GM23338 (cell line): ENCODE results near the gene GRM8. TPM values are rescaled to one million over a fixed set of nuclear protein-coding genes. Genes with fewer than 3 reads are reported as not detected.

Experiments
- ATAC-seq: fragments of 200-7000 bp; cut with Tn5 transposase; 3 replicates; pipeline ENCODE4 v1.9.1; 2020
- DNase-seq: peaks from one replicate; pipeline ENCODE4 v3.0.0-alpha.2; 2015; ENCODE audit warnings: low spot score
- H2AFZ ChIP-seq: fragments of 200-600 bp; sonication (generic); 2 replicates; pipeline ENCODE4 v1.8.0; 2016; ENCODE audit warnings: antibody characterized with exemption, mild to moderate bottlenecking, moderate library complexity
- H3F3A ChIP-seq: fragments of 200-600 bp; sonication (generic); replicated peaks from 2 replicates; pipeline ENCODE4 v1.8.0; 2017; ENCODE audit warnings: antibody characterized with exemption, mixed run types, low read depth
- H3K27ac ChIP-seq: fragments of 200-600 bp; sonication (generic); 2 replicates; pipeline ENCODE4 v1.6.1; 2016; ENCODE audit warnings: low read depth
- H3K27me3 ChIP-seq: fragments of 200-600 bp; sonication (generic); 2 replicates; pipeline ENCODE4 v1.8.0; 2016; ENCODE audit warnings: mild to moderate bottlenecking, mixed run types, moderate library complexity; ENCODE audit not compliant: insufficient read depth
- H3K36me3 ChIP-seq: fragments of 200-600 bp; sonication (generic); 2 replicates; pipeline ENCODE4 v1.8.0; 2016; ENCODE audit warnings: mild to moderate bottlenecking; ENCODE audit not compliant: insufficient read depth
- H3K4me1 ChIP-seq: fragments of 200-600 bp; sonication (generic); 2 replicates; pipeline ENCODE4 v1.8.0; 2016; ENCODE audit warnings: mild to moderate bottlenecking, moderate library complexity; ENCODE audit not compliant: insufficient read depth
- H3K4me2 ChIP-seq: fragments of 200-600 bp; sonication (generic); 2 replicates; pipeline ENCODE4 v1.7.1; 2017; ENCODE audit warnings: mixed run types
- H3K4me3 ChIP-seq: fragments of 200-600 bp; sonication (generic); 2 replicates; pipeline ENCODE4 v1.6.1; 2016; ENCODE audit warnings: mixed run types
- H3K79me2 ChIP-seq: fragments of 200-600 bp; sonication (generic); replicated peaks from 2 replicates; pipeline ENCODE4 v1.8.0; 2017; ENCODE audit warnings: mild to moderate bottlenecking; ENCODE audit not compliant: insufficient read depth
- H3K9me2 ChIP-seq: fragments of 200-600 bp; sonication (generic); 2 replicates; pipeline ENCODE4 v1.8.0; 2017; ENCODE audit not compliant: insufficient read depth
- H4K20me1 ChIP-seq: fragments of 200-600 bp; sonication (generic); replicated peaks from 2 replicates; pipeline ENCODE4 v1.8.0; 2017; ENCODE audit warnings: mild to moderate bottlenecking; ENCODE audit not compliant: insufficient read depth
- H3K27ac Mint-ChIP-seq: 2 replicates; pipeline ENCODE4 v1.8.0; 2020; ENCODE audit warnings: inconsistent platforms, mild to moderate bottlenecking, moderate library complexity, mixed read lengths
- H3K27me3 Mint-ChIP-seq: 3 replicates; pipeline ENCODE4 v1.8.0; 2022; ENCODE audit warnings: low read depth, mild to moderate bottlenecking, moderate library complexity, mixed read lengths, inconsistent platforms; ENCODE audit not compliant: insufficient read depth, poor library complexity
- H3K36me3 Mint-ChIP-seq: 3 replicates; pipeline ENCODE4 v1.8.0; 2021; ENCODE audit warnings: low read depth, mild to moderate bottlenecking, inconsistent platforms, moderate library complexity, mixed read lengths
- H3K4me1 Mint-ChIP-seq: 3 replicates; pipeline ENCODE4 v1.8.0; 2020; ENCODE audit warnings: mild to moderate bottlenecking, inconsistent platforms, mixed read lengths
- H3K4me3 Mint-ChIP-seq: 3 replicates; pipeline ENCODE4 v1.8.0; 2021; ENCODE audit warnings: moderate library complexity, mild to moderate bottlenecking, inconsistent platforms, mixed read lengths
- H3K9me3 Mint-ChIP-seq: 3 replicates; pipeline ENCODE4 v1.8.0; 2020; ENCODE audit warnings: moderate library complexity, mild to moderate bottlenecking, inconsistent platforms, mixed read lengths
- CREB1 ChIP-seq: fragments of 250-450 bp; sonication (Bioruptor Pico); IDR thresholded peaks from 2 replicates; pipeline ENCODE4 v1.5.0; 2020; ENCODE audit warnings: low read depth, mild to moderate bottlenecking, moderate library complexity
- EZH2 ChIP-seq: fragments of 200-600 bp; sonication (generic); IDR thresholded peaks from one replicate; pipeline ENCODE4 v1.8.0; 2017; ENCODE audit warnings: antibody characterized with exemption, mild to moderate bottlenecking, low read depth; ENCODE audit not compliant: unreplicated experiment
- EZH2phosphoT487 ChIP-seq: fragments of 200-600 bp; sonication (generic); IDR thresholded peaks from one replicate; pipeline ENCODE4 v1.8.1; 2018; ENCODE audit warnings: antibody characterized with exemption; ENCODE audit not compliant: unreplicated experiment
- JUNB ChIP-seq: IDR thresholded peaks from one replicate; pipeline ENCODE4 v1.6.1; 2016; ENCODE audit warnings: antibody characterized with exemption; ENCODE audit not compliant: unreplicated experiment
- POLR2AphosphoS5 ChIP-seq: IDR thresholded peaks from 2 replicates; pipeline ENCODE4 v1.6.1; 2016; ENCODE audit warnings: antibody characterized with exemption, low read depth
- STAT1 ChIP-seq: IDR thresholded peaks from one replicate; pipeline ENCODE4 v1.6.1; 2016; ENCODE audit warnings: antibody characterized with exemption; ENCODE audit not compliant: unreplicated experiment
- ZNF114 ChIP-seq: fragments of 250-450 bp; sonication (Bioruptor Pico); IDR thresholded peaks from 2 replicates; pipeline ENCODE4 v1.5.0; 2020; ENCODE audit warnings: mild to moderate bottlenecking, moderate library complexity
- ZNF331 ChIP-seq: fragments of 250-450 bp; sonication (Bioruptor Pico); IDR thresholded peaks from 2 replicates; pipeline ENCODE4 v1.5.0; 2020; ENCODE audit warnings: low read depth, mild to moderate bottlenecking, moderate library complexity
- polyA plus RNA-seq: library from polyadenylated mRNA; unstranded; fragments of >200 nt; fragmentation: Nextera tagmentation; extraction: Ambion mirVana; gene quantifications from 2 replicates; pipeline ENCODE4 v1.2.1, GENCODE V29; 2016
- total RNA-seq: library from RNA; depleted of rRNA; stranded (reverse); fragments of >200 nt; shearing (Covaris generic); gene quantifications from 2 replicates; pipeline ENCODE4 v1.2.3, GENCODE V29; 2014
- TF ChIP-seq, protein P1 (sequence below): fragments of 250-450 bp; sonication (Bioruptor Pico); IDR thresholded peaks from 2 replicates; pipeline ENCODE4 v1.5.0; 2020; ENCODE audit warnings: mild to moderate bottlenecking, moderate library complexity

GRM8 gene
- total and polyA plus RNA-seq, 2 experiments from 2014 or later = 1.9 to 6.6 TPM

DNA sequence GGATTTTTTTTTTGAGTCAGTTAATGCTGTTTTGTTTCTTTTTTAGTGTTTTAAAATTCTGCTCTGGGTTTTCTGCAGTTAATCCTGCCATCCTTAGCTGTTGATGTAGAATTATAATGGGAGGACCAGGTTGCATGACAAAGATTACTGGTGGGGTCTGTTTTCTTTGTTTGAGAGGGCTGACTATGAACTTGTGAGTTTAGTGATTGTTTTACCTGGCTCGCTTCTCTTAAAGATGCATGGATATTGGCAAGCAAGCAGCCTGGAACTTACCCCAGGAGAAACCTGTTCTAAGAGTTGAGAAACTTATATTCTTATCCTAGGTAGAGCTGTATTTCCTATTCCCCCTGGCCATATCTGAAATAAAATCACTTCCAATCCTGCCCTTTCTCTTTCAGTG is 727.8 kb downstream of the GRM8 start (continued):
- TF ChIP-seq, protein P1, sequence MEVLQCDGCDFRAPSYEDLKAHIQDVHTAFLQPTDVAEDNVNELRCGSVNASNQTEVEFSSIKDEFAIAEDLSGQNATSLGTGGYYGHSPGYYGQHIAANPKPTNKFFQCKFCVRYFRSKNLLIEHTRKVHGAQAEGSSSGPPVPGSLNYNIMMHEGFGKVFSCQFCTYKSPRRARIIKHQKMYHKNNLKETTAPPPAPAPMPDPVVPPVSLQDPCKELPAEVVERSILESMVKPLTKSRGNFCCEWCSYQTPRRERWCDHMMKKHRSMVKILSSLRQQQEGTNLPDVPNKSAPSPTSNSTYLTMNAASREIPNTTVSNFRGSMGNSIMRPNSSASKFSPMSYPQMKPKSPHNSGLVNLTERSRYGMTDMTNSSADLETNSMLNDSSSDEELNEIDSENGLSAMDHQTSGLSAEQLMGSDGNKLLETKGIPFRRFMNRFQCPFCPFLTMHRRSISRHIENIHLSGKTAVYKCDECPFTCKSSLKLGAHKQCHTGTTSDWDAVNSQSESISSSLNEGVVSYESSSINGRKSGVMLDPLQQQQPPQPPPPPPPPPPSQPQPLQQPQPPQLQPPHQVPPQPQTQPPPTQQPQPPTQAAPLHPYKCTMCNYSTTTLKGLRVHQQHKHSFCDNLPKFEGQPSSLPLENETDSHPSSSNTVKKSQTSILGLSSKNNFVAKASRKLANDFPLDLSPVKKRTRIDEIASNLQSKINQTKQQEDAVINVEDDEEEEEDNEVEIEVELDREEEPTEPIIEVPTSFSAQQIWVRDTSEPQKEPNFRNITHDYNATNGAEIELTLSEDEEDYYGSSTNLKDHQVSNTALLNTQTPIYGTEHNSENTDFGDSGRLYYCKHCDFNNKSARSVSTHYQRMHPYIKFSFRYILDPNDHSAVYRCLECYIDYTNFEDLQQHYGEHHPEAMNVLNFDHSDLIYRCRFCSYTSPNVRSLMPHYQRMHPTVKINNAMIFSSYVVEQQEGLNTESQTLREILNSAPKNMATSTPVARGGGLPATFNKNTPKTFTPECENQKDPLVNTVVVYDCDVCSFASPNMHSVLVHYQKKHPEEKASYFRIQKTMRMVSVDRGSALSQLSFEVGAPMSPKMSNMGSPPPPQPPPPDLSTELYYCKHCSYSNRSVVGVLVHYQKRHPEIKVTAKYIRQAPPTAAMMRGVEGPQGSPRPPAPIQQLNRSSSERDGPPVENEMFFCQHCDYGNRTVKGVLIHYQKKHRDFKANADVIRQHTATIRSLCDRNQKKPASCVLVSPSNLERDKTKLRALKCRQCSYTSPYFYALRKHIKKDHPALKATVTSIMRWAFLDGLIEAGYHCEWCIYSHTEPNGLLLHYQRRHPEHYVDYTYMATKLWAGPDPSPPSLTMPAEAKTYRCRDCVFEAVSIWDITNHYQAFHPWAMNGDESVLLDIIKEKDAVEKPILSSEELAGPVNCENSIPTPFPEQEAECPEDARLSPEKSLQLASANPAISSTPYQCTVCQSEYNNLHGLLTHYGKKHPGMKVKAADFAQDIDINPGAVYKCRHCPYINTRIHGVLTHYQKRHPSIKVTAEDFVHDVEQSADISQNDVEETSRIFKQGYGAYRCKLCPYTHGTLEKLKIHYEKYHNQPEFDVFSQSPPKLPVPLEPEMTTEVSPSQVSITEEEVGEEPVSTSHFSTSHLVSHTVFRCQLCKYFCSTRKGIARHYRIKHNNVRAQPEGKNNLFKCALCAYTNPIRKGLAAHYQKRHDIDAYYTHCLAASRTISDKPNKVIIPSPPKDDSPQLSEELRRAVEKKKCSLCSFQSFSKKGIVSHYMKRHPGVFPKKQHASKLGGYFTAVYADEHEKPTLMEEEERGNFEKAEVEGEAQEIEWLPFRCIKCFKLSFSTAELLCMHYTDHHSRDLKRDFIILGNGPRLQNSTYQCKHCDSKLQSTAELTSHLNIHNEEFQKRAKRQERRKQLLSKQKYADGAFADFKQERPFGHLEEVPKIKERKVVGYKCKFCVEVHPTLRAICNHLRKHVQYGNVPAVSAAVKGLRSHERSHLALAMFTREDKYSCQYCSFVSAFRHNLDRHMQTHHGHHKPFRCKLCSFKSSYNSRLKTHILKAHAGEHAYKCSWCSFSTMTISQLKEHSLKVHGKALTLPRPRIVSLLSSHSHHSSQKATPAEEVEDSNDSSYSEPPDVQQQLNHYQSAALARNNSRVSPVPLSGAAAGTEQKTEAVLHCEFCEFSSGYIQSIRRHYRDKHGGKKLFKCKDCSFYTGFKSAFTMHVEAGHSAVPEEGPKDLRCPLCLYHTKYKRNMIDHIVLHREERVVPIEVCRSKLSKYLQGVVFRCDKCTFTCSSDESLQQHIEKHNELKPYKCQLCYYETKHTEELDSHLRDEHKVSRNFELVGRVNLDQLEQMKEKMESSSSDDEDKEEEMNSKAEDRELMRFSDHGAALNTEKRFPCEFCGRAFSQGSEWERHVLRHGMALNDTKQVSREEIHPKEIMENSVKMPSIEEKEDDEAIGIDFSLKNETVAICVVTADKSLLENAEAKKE (CRISPR knock-in tag) = no peak
- no peak for TF ChIP-seq ZNF331
- TF ChIP-seq CREB1 (CRISPR knock-in tag) = no peak
- no peak for TF ChIP-seq ZNF114 (CRISPR knock-in tag)
- TF ChIP-seq JUNB = no peak
- no peak for TF ChIP-seq STAT1
- no peak for TF ChIP-seq POLR2AphosphoS5
- no peak for TF ChIP-seq EZH2phosphoT487

DNA sequence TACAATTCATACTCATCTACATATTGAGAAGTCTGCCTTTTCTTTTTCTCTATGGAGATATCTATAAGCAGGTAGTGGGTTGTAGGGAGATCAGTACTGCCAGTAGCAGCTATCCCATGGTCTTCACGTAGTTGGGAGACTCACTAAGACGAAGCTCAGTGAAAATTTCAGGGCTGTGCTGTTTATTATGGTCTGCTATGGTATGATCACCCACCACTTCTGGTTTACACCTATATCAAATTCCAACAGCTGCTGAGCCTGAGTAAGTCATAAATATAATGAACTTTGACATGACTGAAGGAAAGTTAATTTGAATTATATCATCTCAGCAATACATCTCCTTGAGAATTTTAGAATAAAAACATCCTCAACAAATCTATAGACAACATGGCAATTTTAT is 741.7 kb downstream of the GRM8 start:
- H3K27me3 ChIP-seq = no peaks in the 10 kb centered on the region
- DNase-seq (no peak), ATAC-seq (no peak)
- H3K27ac ChIP-seq = no peak overlapping the region
- H3F3A ChIP-seq = no peaks in the 10 kb centered on the region
- Mint-ChIP-seq H3K27me3 (no peaks in the 10 kb centered on the region), H3K4me1 (peaks cover 2% of the 10 kb centered on the region; the same call in 1 of the 3 replicates), H3K27ac (no peak overlapping the region), H3K4me3 (no peak overlapping the region), H3K36me3 (no peaks in the 10 kb centered on the region), H3K9me3 (no peaks in the 10 kb centered on the region)
- no peaks in the 10 kb centered on the region for H3K4me1 ChIP-seq
- H3K4me2 ChIP-seq = no peak overlapping the region
- H3K4me3 ChIP-seq = no peak overlapping the region
- H3K9me2 ChIP-seq = no peaks in the 10 kb centered on the region
- H3K79me2 ChIP-seq = no peaks in the 10 kb centered on the region
- no peak overlapping the region for H2AFZ ChIP-seq
- H4K20me1 ChIP-seq = no peaks in the 10 kb centered on the region
- H3K36me3 ChIP-seq = no peaks in the 10 kb centered on the region
- TF ChIP-seq ZNF114 (CRISPR knock-in tag) = no peak
- TF ChIP-seq JUNB = no peak
- TF ChIP-seq CREB1 (CRISPR knock-in tag) = no peak
- no peak for TF ChIP-seq STAT1
- no peak for TF ChIP-seq EZH2
- TF ChIP-seq, protein P1 (CRISPR knock-in tag) = no peak
- no peak for TF ChIP-seq EZH2phosphoT487
- no peak for TF ChIP-seq POLR2AphosphoS5
